Measurements from ENCODE around the gene LANCL2.
A peak's percentile ranks its signal among the peaks of the same experiment; 100 is the strongest.
"Not testable (repeated sequence)": the region's sequence is repeated elsewhere in the genome, so short reads cannot be mapped to it uniquely, and the experiment has no call there.

The LANCL2 gene

GRCh38 chr7:55409482-55410225 is 44.5 kb downstream of the LANCL2 start:
- no peak for DNase-seq

- DNase-seq = no peak
Observed at GRCh38 chr7:55410667-55411239, 45.6 kb downstream of the LANCL2 start.

- DNase-seq = no peak
Observed at GRCh38 chr7:55411844-55412243, 46.7 kb downstream of the LANCL2 start.

- no peak for DNase-seq
Observed at GRCh38 chr7:55413442-55413841, 48.3 kb downstream of the LANCL2 start.

GRCh38 chr7:55415173-55415778 is 50.1 kb downstream of the LANCL2 start:
- peak; percentile 63 to 80 (median 67) for DNase-seq

GRCh38 chr7:55417456-55417855 is 52.3 kb downstream of the LANCL2 start:
- DNase-seq = not testable (repeated sequence)

- DNase-seq = no peak
Observed at GRCh38 chr7:55420530-55420929, 55.4 kb downstream of the LANCL2 start.

- DNase-seq = no peak
Observed at GRCh38 chr7:55423277-55423711, 58.2 kb downstream of the LANCL2 start.

GRCh38 chr7:55423891-55424290 is 58.8 kb downstream of the LANCL2 start:
- DNase-seq = no peak

- no peak for DNase-seq
Observed at GRCh38 chr7:55425141-55425752, 60.1 kb downstream of the LANCL2 start.

GRCh38 chr7:55426676-55427075 is 61.5 kb downstream of the LANCL2 start:
- no peak for DNase-seq

GRCh38 chr7:55427342-55427741 is 62.2 kb downstream of the LANCL2 start:
- DNase-seq = no peak

GRCh38 chr7:55427800-55428199 is 62.7 kb downstream of the LANCL2 start:
- DNase-seq = no peak

- no peak for DNase-seq
Observed at GRCh38 chr7:55429835-55430499, 64.8 kb downstream of the LANCL2 start.

- no peak for DNase-seq
Observed at GRCh38 chr7:55431898-55432297, 66.8 kb downstream of the LANCL2 start.

GRCh38 chr7:55432506-55432905 is 67.4 kb downstream of the LANCL2 start:
- DNase-seq = no peak

GRCh38 chr7:55432939-55433784 is 68.0 kb downstream of the LANCL2 start:
- peak in 1 of 5 experiments; percentile 57 for DNase-seq

- DNase-seq = no peak
Observed at GRCh38 chr7:55435466-55435865, 70.3 kb downstream of the LANCL2 start.

GRCh38 chr7:55436457-55436856 is 71.3 kb downstream of the LANCL2 start:
- DNase-seq = no peak

GRCh38 chr7:55437375-55437774 is 72.2 kb downstream of the LANCL2 start:
- no peak for DNase-seq

- no peak for DNase-seq
Observed at GRCh38 chr7:55438085-55438756, 73.1 kb downstream of the LANCL2 start.
